ENCODE measurements around the gene ADAMTS9. TPM values are rescaled to one million over a fixed set of nuclear protein-coding genes. Genes with fewer than 3 reads are reported as not detected.

The ADAMTS9 gene
- total RNA-seq, 4 donors from 2014 or later: 36.4 to 218 (median 99.1) TPM

DNA sequence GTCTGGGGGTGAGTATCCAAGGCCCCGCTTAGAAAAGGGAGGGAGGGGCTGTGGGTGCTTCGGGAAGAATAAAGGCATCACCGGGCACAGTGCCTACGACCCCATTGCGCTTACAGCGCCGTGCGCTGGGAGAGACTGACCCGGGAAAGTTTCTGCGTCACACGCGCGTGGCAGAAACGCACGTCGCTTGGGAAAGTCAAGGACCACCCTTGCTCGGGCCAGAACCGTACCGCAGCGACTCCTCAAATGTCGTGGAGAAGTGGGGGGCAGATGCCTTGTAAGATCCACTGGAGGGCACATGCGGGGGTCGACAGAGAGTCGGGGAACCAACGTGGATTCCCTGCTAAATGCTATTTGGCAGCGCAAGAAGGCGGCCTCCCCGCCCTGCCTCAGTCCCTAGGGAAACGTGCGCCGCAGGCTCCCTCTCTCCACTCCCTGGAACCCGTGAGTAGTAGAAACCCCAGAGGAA is 2.4 kb downstream of the ADAMTS9 start:
- TF ChIP-seq, protein P1, sequence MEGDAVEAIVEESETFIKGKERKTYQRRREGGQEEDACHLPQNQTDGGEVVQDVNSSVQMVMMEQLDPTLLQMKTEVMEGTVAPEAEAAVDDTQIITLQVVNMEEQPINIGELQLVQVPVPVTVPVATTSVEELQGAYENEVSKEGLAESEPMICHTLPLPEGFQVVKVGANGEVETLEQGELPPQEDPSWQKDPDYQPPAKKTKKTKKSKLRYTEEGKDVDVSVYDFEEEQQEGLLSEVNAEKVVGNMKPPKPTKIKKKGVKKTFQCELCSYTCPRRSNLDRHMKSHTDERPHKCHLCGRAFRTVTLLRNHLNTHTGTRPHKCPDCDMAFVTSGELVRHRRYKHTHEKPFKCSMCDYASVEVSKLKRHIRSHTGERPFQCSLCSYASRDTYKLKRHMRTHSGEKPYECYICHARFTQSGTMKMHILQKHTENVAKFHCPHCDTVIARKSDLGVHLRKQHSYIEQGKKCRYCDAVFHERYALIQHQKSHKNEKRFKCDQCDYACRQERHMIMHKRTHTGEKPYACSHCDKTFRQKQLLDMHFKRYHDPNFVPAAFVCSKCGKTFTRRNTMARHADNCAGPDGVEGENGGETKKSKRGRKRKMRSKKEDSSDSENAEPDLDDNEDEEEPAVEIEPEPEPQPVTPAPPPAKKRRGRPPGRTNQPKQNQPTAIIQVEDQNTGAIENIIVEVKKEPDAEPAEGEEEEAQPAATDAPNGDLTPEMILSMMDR (IDR thresholded peaks at IDR 0.05; ENCODE audit: low read depth): no peak

GRCh38 chr3:64684715-64685261 is 3.0 kb downstream of the ADAMTS9 start:
- TF ChIP-seq, protein P1 (IDR thresholded peaks at IDR 0.05; ENCODE audit: low read depth): no peak

DNA sequence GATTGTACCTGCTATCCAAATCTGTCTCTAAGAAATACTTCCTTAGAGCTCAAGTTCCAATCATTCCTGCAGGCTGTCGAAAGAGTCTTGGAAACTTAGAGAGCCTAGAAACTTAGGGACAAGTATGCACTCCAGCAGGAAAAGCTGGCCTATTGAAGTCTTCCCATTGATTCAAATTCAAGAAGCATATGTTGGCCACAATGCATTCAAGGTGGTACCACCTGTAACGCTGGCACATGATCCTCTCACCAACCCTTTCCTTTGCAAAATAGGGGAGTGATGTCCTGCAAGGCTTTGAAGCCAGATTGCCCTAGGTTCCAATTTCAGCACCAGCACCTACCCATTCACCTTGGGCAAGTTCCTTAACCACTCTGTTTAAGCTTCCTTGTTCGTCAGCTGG is 6.0 kb downstream of the ADAMTS9 start:
- TF ChIP-seq, protein P1 (IDR thresholded peaks at IDR 0.05; ENCODE audit: low read depth): no peak

GRCh38 chr3:64681015-64681414 is 6.8 kb downstream of the ADAMTS9 start:
- TF ChIP-seq, protein P1 (IDR thresholded peaks at IDR 0.05; ENCODE audit: low read depth): no peak

DNA sequence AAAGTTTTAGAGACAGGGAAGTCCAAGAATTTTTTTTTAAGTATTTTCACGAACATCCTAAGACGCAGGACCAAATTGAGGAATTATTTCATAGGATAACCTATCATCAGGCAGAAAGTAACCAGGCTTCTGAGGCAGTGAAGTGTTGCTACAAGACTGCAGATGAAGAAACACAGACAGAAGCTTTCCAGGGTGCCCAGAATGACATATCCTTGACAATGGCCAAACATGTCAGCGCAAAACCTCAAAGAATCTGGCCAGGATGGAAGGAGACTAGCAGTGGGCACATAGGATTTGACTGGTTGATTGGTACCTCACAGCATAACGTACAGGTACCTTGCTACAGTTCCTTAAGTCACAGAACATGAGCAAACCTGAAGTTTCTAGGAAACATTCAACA is 7.5 kb downstream of the ADAMTS9 start:
- TF ChIP-seq, protein P1 (IDR thresholded peaks at IDR 0.05; ENCODE audit: low read depth): no peak

GRCh38 chr3:64677961-64678716 is 9.7 kb downstream of the ADAMTS9 start:
- TF ChIP-seq, protein P1 (IDR thresholded peaks at IDR 0.05; ENCODE audit: low read depth): no peak

- TF ChIP-seq, protein P1 (IDR thresholded peaks at IDR 0.05; ENCODE audit: low read depth): no peak
These were observed 11.0 kb downstream of the ADAMTS9 start for GRCh38 chr3:64676831-64677230.

All from subcutaneous adipose tissue (tissue), 4 donors.